Neural cell (in vitro differentiated cells): Measurements from ENCODE around the gene KIFC3. TPM values are rescaled to one million over a fixed set of nuclear protein-coding genes. Genes with fewer than 3 reads are reported as not detected.

Experiments
- H2AFZ ChIP-seq: fragments of 200-600, 300-800 bp; sonication (generic), shearing (Covaris generic); 2 replicates; pipeline ENCODE4 v1.6.0; 2014; ENCODE audit warnings: low read depth, mild to moderate bottlenecking, antibody characterized with exemption, low read length, moderate library complexity
- H3F3A ChIP-seq: fragments of 200-600 bp; shearing (Covaris generic); 2 replicates; pipeline ENCODE4 v1.6.1; 2016; ENCODE audit warnings: mild to moderate bottlenecking, moderate library complexity, mixed read lengths, antibody characterized with exemption, low read length; ENCODE audit not compliant: insufficient read depth, poor library complexity, severe bottlenecking
- H3K27ac ChIP-seq: fragments of 200-600, 300-800 bp; sonication (generic), shearing (Covaris generic); 2 replicates; pipeline ENCODE4 v1.5.1; 2014; ENCODE audit warnings: mild to moderate bottlenecking, low read length, moderate library complexity
- H3K27me3 ChIP-seq: fragments of 300-800, 200-600 bp; sonication (generic), shearing (Covaris generic); 2 replicates; pipeline ENCODE4 v1.6.0; 2014; ENCODE audit warnings: mild to moderate bottlenecking, low read depth, low read length, moderate library complexity; ENCODE audit not compliant: insufficient read depth
- H3K36me3 ChIP-seq: fragments of 300-800, 200-600 bp; sonication (generic), shearing (Covaris generic); 2 replicates; pipeline ENCODE4 v1.5.1; 2014; ENCODE audit warnings: mild to moderate bottlenecking, antibody characterized with exemption, low read length, moderate library complexity; ENCODE audit not compliant: insufficient read depth
- H3K4me2 ChIP-seq: fragments of 300-800, 200-600 bp; sonication (generic), shearing (Covaris generic); 2 replicates; pipeline ENCODE4 v1.6.0; 2014; ENCODE audit warnings: mild to moderate bottlenecking, low read length
- H3K4me3 ChIP-seq: fragments of 300-800, 200-600 bp; sonication (generic), shearing (Covaris generic); 2 replicates; pipeline ENCODE4 v1.5.1; 2014; ENCODE audit warnings: mild to moderate bottlenecking, low read length, moderate library complexity
- H3K79me2 ChIP-seq: fragments of 200-600 bp; shearing (Covaris generic); replicated peaks from 2 replicates; pipeline ENCODE4 v1.6.0; 2014; ENCODE audit warnings: mild to moderate bottlenecking, low read length, moderate library complexity; ENCODE audit not compliant: insufficient read depth
- H3K9ac ChIP-seq: fragments of 300-800, 200-600 bp; sonication (generic), shearing (Covaris generic); 2 replicates; pipeline ENCODE4 v1.6.1; 2016; ENCODE audit warnings: mild to moderate bottlenecking, low read length, mixed read lengths
- H3K9me2 ChIP-seq: fragments of 200-600 bp; shearing (Covaris generic); 2 replicates; pipeline ENCODE4 v1.6.1; 2016; ENCODE audit warnings: mild to moderate bottlenecking, low read length, mixed read lengths; ENCODE audit not compliant: insufficient read depth
- H3K9me3 ChIP-seq: fragments of 200-600, 300-800 bp; sonication (generic), shearing (Covaris generic); 2 replicates; pipeline ENCODE4 v1.6.1; 2016; ENCODE audit warnings: mild to moderate bottlenecking, mixed run types, low read length, moderate library complexity, mixed read lengths
- H4K20me1 ChIP-seq: fragments of 200-600 bp; shearing (Covaris generic); 2 replicates; pipeline ENCODE4 v1.6.1; 2016; ENCODE audit warnings: mild to moderate bottlenecking, mixed run types; ENCODE audit not compliant: insufficient read depth
- EP300 ChIP-seq: fragments of 450-650 bp; conservative IDR thresholded peaks from 2 replicates; pipeline ENCODE4 v1.6.1; 2014; ENCODE audit warnings: antibody characterized with exemption, mild to moderate bottlenecking, moderate library complexity; ENCODE audit not compliant: poor library complexity, severe bottlenecking
- EZH2 ChIP-seq: fragments of 200-600, 300-800 bp; shearing (Covaris generic), sonication (generic); IDR thresholded peaks from 2 replicates; pipeline ENCODE4 v1.6.1; 2014; ENCODE audit warnings: antibody characterized with exemption, low read length, borderline replicate concordance, mild to moderate bottlenecking; ENCODE audit not compliant: insufficient read depth, poor library complexity, severe bottlenecking
- MXI1 ChIP-seq: fragments of 450-650 bp; conservative IDR thresholded peaks from 2 replicates; pipeline ENCODE4 v1.6.1; 2014; ENCODE audit warnings: antibody characterized with exemption, mild to moderate bottlenecking; ENCODE audit not compliant: poor library complexity, severe bottlenecking
- POLR2AphosphoS5 ChIP-seq: IDR thresholded peaks from 2 replicates; pipeline ENCODE4 v1.6.1; 2012
- RAD21 ChIP-seq: fragments of 450-650 bp; conservative IDR thresholded peaks from 2 replicates; pipeline ENCODE4 v1.6.1; 2014; ENCODE audit warnings: antibody characterized with exemption, mild to moderate bottlenecking, moderate library complexity
- SMC3 ChIP-seq: fragments of 450-650 bp; conservative IDR thresholded peaks from 2 replicates; pipeline ENCODE4 v1.6.1; 2014; ENCODE audit warnings: antibody characterized with exemption, mild to moderate bottlenecking, moderate library complexity; ENCODE audit not compliant: poor library complexity
- TAF1 ChIP-seq: IDR thresholded peaks from 2 replicates; pipeline ENCODE4 v1.6.1; 2012; ENCODE audit warnings: low read depth
- polyA plus RNA-seq: library from polyadenylated mRNA; depleted of rRNA; stranded (reverse); fragments of >200 nt; gene quantifications from 2 replicates; pipeline ENCODE4 v1.2.3, GENCODE V29; 2014
- TF ChIP-seq, protein P1 (sequence below): fragments of 450-650 bp; IDR thresholded peaks from 2 replicates; pipeline ENCODE4 v1.5.1; 2014; ENCODE audit warnings: antibody characterized with exemption, mild to moderate bottlenecking, moderate library complexity; ENCODE audit not compliant: poor library complexity, severe bottlenecking
- TF ChIP-seq, protein P2 (sequence below): IDR thresholded peaks from 2 replicates; pipeline ENCODE4 v1.6.1; 2012; ENCODE audit warnings: borderline replicate concordance

Gene KIFC3
- polyA plus RNA-seq, 1 donor from 2014 or later = 29.7 TPM

DNA sequence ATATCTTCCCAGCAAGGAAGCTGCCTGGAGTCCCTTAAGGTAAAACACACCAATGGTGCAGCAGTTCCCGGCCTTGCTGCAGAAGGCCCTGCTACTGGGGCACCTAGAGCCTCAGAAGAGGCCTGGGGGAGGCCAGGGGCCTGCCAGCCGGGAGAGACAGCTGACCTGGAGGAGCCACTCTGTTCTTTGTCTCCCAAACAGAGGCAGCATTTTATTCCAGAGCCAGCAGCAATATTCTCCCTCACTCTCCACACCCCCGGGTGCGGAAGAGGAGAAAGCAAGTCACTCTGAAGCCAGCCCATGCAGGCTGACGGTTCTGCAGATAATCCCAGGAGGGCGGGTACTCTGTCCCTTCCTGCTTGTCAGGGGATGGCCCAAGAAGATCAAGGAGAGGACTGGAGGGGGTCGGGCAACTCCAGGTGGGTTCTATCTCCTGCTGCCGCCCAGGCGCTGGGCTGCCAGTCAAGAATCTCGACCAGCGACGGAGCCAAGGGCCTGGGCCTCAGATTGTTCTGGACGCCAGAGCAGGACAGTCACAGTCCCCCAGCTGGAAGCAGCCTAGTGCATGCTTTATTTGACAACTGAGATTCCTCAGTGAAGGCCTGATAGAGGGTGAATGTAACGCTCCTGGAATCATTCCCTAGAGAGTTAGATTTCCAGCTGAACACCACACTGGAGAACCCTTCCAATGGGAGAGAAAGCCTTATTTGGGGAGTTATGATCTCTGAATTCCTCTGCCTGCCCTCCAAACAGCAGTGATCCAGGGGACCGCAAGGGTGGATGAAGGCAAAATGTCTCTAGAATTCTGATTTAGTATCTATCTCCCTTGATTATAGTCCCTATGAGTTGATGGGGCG is 1.1 kb upstream of the KIFC3 start:
- no peaks in the 10 kb centered on the region for H4K20me1 ChIP-seq
- peak overlapping the region; percentile 57 for H3K9ac ChIP-seq
- no peaks in the 10 kb centered on the region for H3K9me3 ChIP-seq
- peaks cover 6% of the 10 kb centered on the region for H3K27me3 ChIP-seq
- H3F3A ChIP-seq = no peaks in the 10 kb centered on the region
- TF ChIP-seq EZH2 = no peak
- peak overlapping the region; percentile 69 for H2AFZ ChIP-seq
- H3K79me2 ChIP-seq = no peaks in the 10 kb centered on the region
- H3K4me3 ChIP-seq = peak overlapping the region; percentile 60
- no peaks in the 10 kb centered on the region for H3K9me2 ChIP-seq
- no peaks in the 10 kb centered on the region for H3K36me3 ChIP-seq
- peak overlapping the region; percentile 69 for H3K27ac ChIP-seq
- H3K4me2 ChIP-seq = no peak overlapping the region

DNA sequence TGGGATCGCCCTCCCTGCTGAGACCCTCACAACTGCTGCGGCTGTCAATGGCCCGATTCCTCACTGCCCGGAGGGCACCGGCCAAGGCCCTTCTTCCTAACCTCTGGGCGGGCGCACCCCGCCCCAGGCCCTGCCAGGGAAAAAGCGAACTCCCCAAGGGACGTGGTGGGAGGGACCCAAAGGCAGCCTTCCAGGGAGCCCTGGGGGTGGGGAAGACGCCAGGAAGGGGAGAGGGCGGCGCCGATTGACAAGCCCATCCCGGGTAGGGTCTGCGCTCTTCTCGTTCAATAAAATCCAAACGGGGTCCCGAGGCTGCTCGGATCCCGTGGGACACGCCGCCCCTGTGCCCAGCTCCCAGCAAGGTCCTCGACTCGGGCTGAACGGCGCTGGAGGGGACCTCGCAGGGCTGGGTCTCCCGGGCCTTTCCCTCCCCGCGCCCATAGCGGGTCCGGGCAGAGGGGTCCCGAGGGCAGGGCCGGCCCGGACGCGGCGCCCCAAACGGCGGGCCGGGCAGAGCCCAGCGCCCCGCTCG is 416 bp downstream of the KIFC3 start:
- H4K20me1 ChIP-seq = no peaks in the 10 kb centered on the region
- H3K27ac ChIP-seq = peak overlapping the region; percentile 52
- no peaks in the 10 kb centered on the region for H3K9me2 ChIP-seq
- H3K4me3 ChIP-seq = peak overlapping the region; percentile 74
- H2AFZ ChIP-seq = peak overlapping the region; percentile 63
- H3K79me2 ChIP-seq = no peaks in the 10 kb centered on the region
- H3K4me2 ChIP-seq = peak overlapping the region; percentile 74
- H3K9ac ChIP-seq = peak overlapping the region; percentile 70
- peaks cover 6% of the 10 kb centered on the region for H3K36me3 ChIP-seq
- H3K27me3 ChIP-seq = peaks cover 13% of the 10 kb centered on the region
- no peak for TF ChIP-seq MXI1
- no peaks in the 10 kb centered on the region for H3F3A ChIP-seq
- no peaks in the 10 kb centered on the region for H3K9me3 ChIP-seq

DNA sequence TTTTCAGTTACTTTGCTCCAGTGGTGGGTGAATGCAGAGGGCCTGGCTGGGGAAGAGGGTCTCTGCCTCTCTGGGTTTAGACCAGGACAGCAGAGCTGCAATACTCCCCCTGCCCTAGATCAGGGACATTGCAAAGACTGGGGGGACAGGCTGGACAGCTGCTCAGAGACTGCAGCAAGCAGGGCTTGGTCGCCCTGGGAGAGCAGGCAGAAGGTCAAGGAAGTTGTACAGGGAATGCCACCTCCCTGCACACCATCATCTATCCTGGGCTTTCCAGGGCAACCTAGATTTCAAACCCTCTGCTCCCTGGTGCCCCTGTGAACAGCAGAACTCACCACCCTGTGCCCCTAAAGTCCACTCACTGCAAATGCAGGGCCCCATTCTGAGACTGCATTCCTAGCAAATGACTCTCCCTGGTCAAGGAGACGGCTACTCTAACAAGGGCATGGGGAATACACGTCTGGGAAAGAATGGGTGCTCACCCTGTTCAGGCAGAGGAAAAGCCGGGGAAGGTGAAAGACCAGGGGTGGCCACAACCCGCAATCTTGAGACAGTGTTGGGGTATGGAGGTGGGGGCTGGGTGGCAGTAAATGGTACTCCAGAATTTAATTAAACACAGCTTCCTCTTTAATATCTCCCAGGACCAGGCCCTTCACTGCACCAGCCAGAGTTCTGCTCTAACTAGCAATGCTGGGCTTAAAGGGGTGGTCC is 1.0 kb downstream of the KIFC3 start:
- H3K9ac ChIP-seq = peak overlapping the region; percentile 70
- H3K27me3 ChIP-seq = peaks cover 13% of the 10 kb centered on the region
- H4K20me1 ChIP-seq = no peaks in the 10 kb centered on the region
- H3K4me2 ChIP-seq = peak overlapping the region; percentile 74
- no peaks in the 10 kb centered on the region for H3K9me2 ChIP-seq
- H3K4me3 ChIP-seq = peak overlapping the region; percentile 74
- TF ChIP-seq, protein P1, sequence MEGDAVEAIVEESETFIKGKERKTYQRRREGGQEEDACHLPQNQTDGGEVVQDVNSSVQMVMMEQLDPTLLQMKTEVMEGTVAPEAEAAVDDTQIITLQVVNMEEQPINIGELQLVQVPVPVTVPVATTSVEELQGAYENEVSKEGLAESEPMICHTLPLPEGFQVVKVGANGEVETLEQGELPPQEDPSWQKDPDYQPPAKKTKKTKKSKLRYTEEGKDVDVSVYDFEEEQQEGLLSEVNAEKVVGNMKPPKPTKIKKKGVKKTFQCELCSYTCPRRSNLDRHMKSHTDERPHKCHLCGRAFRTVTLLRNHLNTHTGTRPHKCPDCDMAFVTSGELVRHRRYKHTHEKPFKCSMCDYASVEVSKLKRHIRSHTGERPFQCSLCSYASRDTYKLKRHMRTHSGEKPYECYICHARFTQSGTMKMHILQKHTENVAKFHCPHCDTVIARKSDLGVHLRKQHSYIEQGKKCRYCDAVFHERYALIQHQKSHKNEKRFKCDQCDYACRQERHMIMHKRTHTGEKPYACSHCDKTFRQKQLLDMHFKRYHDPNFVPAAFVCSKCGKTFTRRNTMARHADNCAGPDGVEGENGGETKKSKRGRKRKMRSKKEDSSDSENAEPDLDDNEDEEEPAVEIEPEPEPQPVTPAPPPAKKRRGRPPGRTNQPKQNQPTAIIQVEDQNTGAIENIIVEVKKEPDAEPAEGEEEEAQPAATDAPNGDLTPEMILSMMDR = no peak
- TF ChIP-seq MXI1 (no peak), EZH2 (no peak), TAF1 (no peak), EP300 (no peak), SMC3 (no peak), RAD21 (no peak), POLR2AphosphoS5 (no peak)
- TF ChIP-seq, protein P2, sequence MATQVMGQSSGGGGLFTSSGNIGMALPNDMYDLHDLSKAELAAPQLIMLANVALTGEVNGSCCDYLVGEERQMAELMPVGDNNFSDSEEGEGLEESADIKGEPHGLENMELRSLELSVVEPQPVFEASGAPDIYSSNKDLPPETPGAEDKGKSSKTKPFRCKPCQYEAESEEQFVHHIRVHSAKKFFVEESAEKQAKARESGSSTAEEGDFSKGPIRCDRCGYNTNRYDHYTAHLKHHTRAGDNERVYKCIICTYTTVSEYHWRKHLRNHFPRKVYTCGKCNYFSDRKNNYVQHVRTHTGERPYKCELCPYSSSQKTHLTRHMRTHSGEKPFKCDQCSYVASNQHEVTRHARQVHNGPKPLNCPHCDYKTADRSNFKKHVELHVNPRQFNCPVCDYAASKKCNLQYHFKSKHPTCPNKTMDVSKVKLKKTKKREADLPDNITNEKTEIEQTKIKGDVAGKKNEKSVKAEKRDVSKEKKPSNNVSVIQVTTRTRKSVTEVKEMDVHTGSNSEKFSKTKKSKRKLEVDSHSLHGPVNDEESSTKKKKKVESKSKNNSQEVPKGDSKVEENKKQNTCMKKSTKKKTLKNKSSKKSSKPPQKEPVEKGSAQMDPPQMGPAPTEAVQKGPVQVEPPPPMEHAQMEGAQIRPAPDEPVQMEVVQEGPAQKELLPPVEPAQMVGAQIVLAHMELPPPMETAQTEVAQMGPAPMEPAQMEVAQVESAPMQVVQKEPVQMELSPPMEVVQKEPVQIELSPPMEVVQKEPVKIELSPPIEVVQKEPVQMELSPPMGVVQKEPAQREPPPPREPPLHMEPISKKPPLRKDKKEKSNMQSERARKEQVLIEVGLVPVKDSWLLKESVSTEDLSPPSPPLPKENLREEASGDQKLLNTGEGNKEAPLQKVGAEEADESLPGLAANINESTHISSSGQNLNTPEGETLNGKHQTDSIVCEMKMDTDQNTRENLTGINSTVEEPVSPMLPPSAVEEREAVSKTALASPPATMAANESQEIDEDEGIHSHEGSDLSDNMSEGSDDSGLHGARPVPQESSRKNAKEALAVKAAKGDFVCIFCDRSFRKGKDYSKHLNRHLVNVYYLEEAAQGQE = no peak
- peaks cover 8% of the 10 kb centered on the region for H3K36me3 ChIP-seq
- no peaks in the 10 kb centered on the region for H3F3A ChIP-seq
- H3K79me2 ChIP-seq = no peaks in the 10 kb centered on the region
- no peaks in the 10 kb centered on the region for H3K9me3 ChIP-seq
- H2AFZ ChIP-seq = peak overlapping the region; percentile 63
- H3K27ac ChIP-seq = peak overlapping the region; percentile 52
